ENCODE results near the gene DOCK1. TPM values are rescaled to one million over a fixed set of nuclear protein-coding genes. Genes with fewer than 3 reads are reported as not detected.

The DOCK1 gene
- total RNA-seq, 1 experiment from 2014 or later = 82.2 TPM

GRCh38 chr10:127228195-127228787, 323.1 kb downstream of the DOCK1 start:
- Mint-ChIP-seq H3K4me1 (ENCODE audit: low read depth, unreplicated experiment) (no peaks in the 10 kb centered on the region), H3K9me3 (ENCODE audit: unreplicated experiment) (no peaks in the 10 kb centered on the region), H3K27ac (ENCODE audit: unreplicated experiment) (no peak overlapping the region), H3K4me3 (ENCODE audit: unreplicated experiment) (peak overlapping the region; percentile 23), H3K36me3 (ENCODE audit: insufficient read depth, unreplicated experiment) (no peaks in the 10 kb centered on the region), H3K27me3 (ENCODE audit: insufficient read depth, unreplicated experiment) (no peaks in the 10 kb centered on the region)
- ChIA-PET POLR2A (no interaction called here), CTCF (no interaction called here)
- TF ChIP-seq CTCF (IDR thresholded peaks at IDR 0.05; ENCODE audit: insufficient read depth in 1 of 2, low read depth in 1 of 2, low read length in 1 of 2, severe bottlenecking in 1 of 2, unreplicated experiment in 1 of 2) = peak in 1 of 2 experiments; percentile 22
- intact Hi-C loops (cut with micrococcal nuclease; ENCODE audit: unreplicated experiment) = no loop called here
- Histone ChIP-seq H3K36me3 (ENCODE audit: control insufficient read depth, insufficient read depth, low read length) (no peaks in the 10 kb centered on the region), H3K27me3 (replicated peaks; ENCODE audit: control insufficient read depth, insufficient read depth, low read length) (no peaks in the 10 kb centered on the region), H3K4me3 (ENCODE audit: low read depth, low read length) (no peak overlapping the region), H3K9me3 (no peaks in the 10 kb centered on the region), H3K4me1 (peaks cover 12% of the 10 kb centered on the region)
- DNase-seq = peak in 1 of 2 experiments; percentile 11
- no TSS peak for BruUV-seq (replicated peaks)

GRCh38 chr10:127234306-127234800, 329.1 kb downstream of the DOCK1 start:
- no peaks in the 10 kb centered on the region for H3K27me3 ChIP-seq (replicated peaks; ENCODE audit: control insufficient read depth, insufficient read depth, low read length)
- no peak overlapping the region for H3K4me3 ChIP-seq (ENCODE audit: low read depth, low read length)
- Mint-ChIP-seq H3K9me3 (ENCODE audit: unreplicated experiment) (no peaks in the 10 kb centered on the region), H3K36me3 (ENCODE audit: insufficient read depth, unreplicated experiment) (no peaks in the 10 kb centered on the region), H3K27ac (ENCODE audit: unreplicated experiment) (no peak overlapping the region), H3K27me3 (ENCODE audit: insufficient read depth, unreplicated experiment) (no peaks in the 10 kb centered on the region), H3K4me1 (ENCODE audit: low read depth, unreplicated experiment) (no peaks in the 10 kb centered on the region), H3K4me3 (ENCODE audit: unreplicated experiment) (no peak overlapping the region)
- H3K36me3 ChIP-seq (ENCODE audit: control insufficient read depth, insufficient read depth, low read length) = no peaks in the 10 kb centered on the region
- ChIA-PET POLR2A (no interaction called here), CTCF (no interaction called here)
- TF ChIP-seq CTCF (IDR thresholded peaks at IDR 0.05; ENCODE audit: insufficient read depth in 1 of 2, low read depth in 1 of 2, low read length in 1 of 2, severe bottlenecking in 1 of 2, unreplicated experiment in 1 of 2) = no peak
- no peaks in the 10 kb centered on the region for H3K4me1 ChIP-seq
- H3K9me3 ChIP-seq = no peaks in the 10 kb centered on the region
- intact Hi-C loops (cut with micrococcal nuclease; ENCODE audit: unreplicated experiment) = no loop called here
- no peak for DNase-seq
- no TSS peak for BruUV-seq (replicated peaks)

- DNase-seq = no peak
- no TSS peak for BruUV-seq (replicated peaks)
These were observed 331.0 kb downstream of the DOCK1 start for GRCh38 chr10:127236266-127236665.

More at GRCh38 chr10:127236266-127236665, 331.0 kb downstream of the DOCK1 start:
- no peak overlapping the region for H3K27ac Mint-ChIP-seq (ENCODE audit: unreplicated experiment)
- no peaks in the 10 kb centered on the region for H3K4me1 ChIP-seq
- intact Hi-C loops (cut with micrococcal nuclease; ENCODE audit: unreplicated experiment) = no loop called here
- ChIA-PET CTCF (no interaction called here), POLR2A (no interaction called here)
- H3K27me3 Mint-ChIP-seq (ENCODE audit: insufficient read depth, unreplicated experiment) = no peaks in the 10 kb centered on the region
- H3K4me3 Mint-ChIP-seq (ENCODE audit: unreplicated experiment) = no peak overlapping the region
- no peaks in the 10 kb centered on the region for H3K27me3 ChIP-seq (replicated peaks; ENCODE audit: control insufficient read depth, insufficient read depth, low read length)
- H3K36me3 ChIP-seq (ENCODE audit: control insufficient read depth, insufficient read depth, low read length) = no peaks in the 10 kb centered on the region
- H3K4me3 ChIP-seq (ENCODE audit: low read depth, low read length) = no peak overlapping the region
- no peaks in the 10 kb centered on the region for H3K9me3 ChIP-seq
- no peaks in the 10 kb centered on the region for H3K4me1 Mint-ChIP-seq (ENCODE audit: low read depth, unreplicated experiment)
- no peak for TF ChIP-seq CTCF (IDR thresholded peaks at IDR 0.05; ENCODE audit: insufficient read depth in 1 of 2, low read depth in 1 of 2, low read length in 1 of 2, severe bottlenecking in 1 of 2, unreplicated experiment in 1 of 2)
- H3K9me3 Mint-ChIP-seq (ENCODE audit: unreplicated experiment) = no peaks in the 10 kb centered on the region
- H3K36me3 Mint-ChIP-seq (ENCODE audit: insufficient read depth, unreplicated experiment) = no peaks in the 10 kb centered on the region
